Measurements from ENCODE around the gene PBX1. TPM values are rescaled to one million over a fixed set of nuclear protein-coding genes. Genes with fewer than 3 reads are reported as not detected.
A peak's percentile ranks its signal among the peaks of the same experiment; 100 is the strongest.

PBX1 gene
- total and polyA plus RNA-seq, 4 donors, result 14.0 to 125 (median 40.0) TPM

- no peak overlapping the region for H3K27ac ChIP-seq (ENCODE audit: low read depth in 1 of 2, low read length in 2 of 2)
Observed at GRCh38 chr1:164700683-164701082, 141.7 kb downstream of the PBX1 start.

DNA sequence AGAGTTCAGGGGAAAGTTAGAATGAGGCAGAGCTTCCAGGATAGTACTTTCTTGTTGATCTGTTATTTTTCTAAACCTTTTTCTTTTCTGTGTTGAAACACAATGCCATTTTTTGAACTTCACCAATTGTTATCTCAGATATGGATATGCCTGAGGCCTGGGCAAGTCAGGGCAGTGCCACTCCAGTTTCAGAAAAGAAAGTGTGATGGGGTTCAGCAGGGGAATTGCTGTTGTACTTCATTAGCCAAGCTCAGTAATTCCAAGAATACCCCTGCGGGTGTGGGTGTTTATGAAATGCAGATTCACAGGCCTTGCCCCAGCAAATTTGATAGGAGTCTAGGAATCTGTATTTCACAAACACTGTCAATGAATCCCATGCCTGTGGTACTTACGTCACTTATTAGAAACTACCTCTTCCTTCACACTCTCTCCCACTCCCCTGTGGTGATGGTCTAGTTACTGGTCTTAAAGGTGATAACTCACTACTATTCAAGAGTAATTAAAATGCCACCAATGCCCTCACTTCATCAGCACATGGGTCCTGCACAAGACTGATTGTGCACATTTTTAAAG is 142.3 kb downstream of the PBX1 start:
- ATAC-seq (ENCODE audit: low FRiP score) (no peak), DNase-seq (no peak)
- no peak overlapping the region for H3K27ac ChIP-seq (ENCODE audit: low read depth in 1 of 2, low read length in 2 of 2)
- no peaks in the 10 kb centered on the region for H3K9me3 ChIP-seq (ENCODE audit: control insufficient read depth, low read length)
- H3K27me3 ChIP-seq (ENCODE audit: control insufficient read depth in 1 of 2, insufficient read depth in 2 of 2, low read length in 1 of 2), result no peaks in the 10 kb centered on the region
- no peak overlapping the region for H3K4me3 ChIP-seq (ENCODE audit: low read length in 2 of 2)
- intact Hi-C loops (cut with DNase I), result no loop called here
- WGBS, 2 donors, result 80 to 82% methylated on average over 2 of the region's 2 CpGs
- peaks cover 0 to 4% of the 10 kb centered on the region in 2 donors for H3K4me1 ChIP-seq (ENCODE audit: control insufficient read depth in 1 of 2, insufficient read depth in 2 of 2, low read length in 2 of 2)
- no peaks in the 10 kb centered on the region for H3K36me3 ChIP-seq (ENCODE audit: control insufficient read depth in 1 of 2, insufficient read depth in 2 of 2, low read length in 1 of 2)

More at GRCh38 chr1:164700683-164701082, 141.7 kb downstream of the PBX1 start:
- Histone ChIP-seq H3K4me1 (ENCODE audit: control insufficient read depth in 1 of 2, insufficient read depth in 2 of 2, low read length in 2 of 2) (peaks cover 0 to 4% of the 10 kb centered on the region in 2 donors), H3K4me3 (ENCODE audit: low read length in 2 of 2) (no peak overlapping the region), H3K36me3 (ENCODE audit: control insufficient read depth in 1 of 2, insufficient read depth in 2 of 2, low read length in 1 of 2) (no peaks in the 10 kb centered on the region), H3K9me3 (ENCODE audit: control insufficient read depth, low read length) (no peaks in the 10 kb centered on the region), H3K27me3 (ENCODE audit: control insufficient read depth in 1 of 2, insufficient read depth in 2 of 2, low read length in 1 of 2) (no peaks in the 10 kb centered on the region)
- ATAC-seq (ENCODE audit: low FRiP score) (no peak), DNase-seq (no peak)
- WGBS, 2 donors, result 96% methylated on average over 2 of the region's 2 CpGs
- intact Hi-C loops (cut with DNase I), result no loop called here

DNA sequence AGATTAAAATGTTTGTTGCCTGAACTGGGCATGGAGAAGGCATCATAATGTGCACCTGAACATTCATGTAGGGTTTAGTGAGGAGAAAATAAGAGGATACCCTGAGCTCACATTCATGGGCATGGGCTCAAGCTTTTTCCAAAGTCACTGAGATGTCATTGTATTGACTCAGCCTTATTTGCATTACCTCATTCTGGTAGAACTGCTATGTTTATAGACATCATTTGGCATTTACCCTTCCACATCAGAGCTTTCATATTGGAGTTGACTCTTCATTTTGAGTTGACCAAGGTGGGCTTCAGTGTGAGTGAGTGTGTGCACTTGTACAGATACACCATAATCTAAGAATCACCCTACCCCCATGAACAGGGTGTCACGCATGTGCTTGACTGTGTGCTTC is 143.2 kb downstream of the PBX1 start:
- DNase-seq, result no peak
- WGBS, 2 donors, result 98 to 100% methylated on average over 1 of the region's 1 CpG
- Histone ChIP-seq H3K36me3 (ENCODE audit: control insufficient read depth in 1 of 2, insufficient read depth in 2 of 2, low read length in 1 of 2) (no peaks in the 10 kb centered on the region), H3K27me3 (ENCODE audit: control insufficient read depth in 1 of 2, insufficient read depth in 2 of 2, low read length in 1 of 2) (no peaks in the 10 kb centered on the region), H3K4me3 (ENCODE audit: low read length in 2 of 2) (no peak overlapping the region), H3K4me1 (ENCODE audit: control insufficient read depth in 1 of 2, insufficient read depth in 2 of 2, low read length in 2 of 2) (peaks cover 2 to 10% of the 10 kb centered on the region in 2 donors), H3K9me3 (ENCODE audit: control insufficient read depth, low read length) (no peaks in the 10 kb centered on the region), H3K27ac (ENCODE audit: low read depth in 1 of 2, low read length in 2 of 2) (no peak overlapping the region)
- ATAC-seq (ENCODE audit: low FRiP score), result no peak
- intact Hi-C loops (cut with DNase I), result no loop called here

GRCh38 chr1:164702664-164703063 is 143.7 kb downstream of the PBX1 start:
- DNase-seq, result no peak
- Histone ChIP-seq H3K9me3 (ENCODE audit: control insufficient read depth, low read length) (no peaks in the 10 kb centered on the region), H3K27ac (ENCODE audit: low read depth in 1 of 2, low read length in 2 of 2) (no peak overlapping the region), H3K4me1 (ENCODE audit: control insufficient read depth in 1 of 2, insufficient read depth in 2 of 2, low read length in 2 of 2) (peaks cover 5 to 14% of the 10 kb centered on the region in 2 donors), H3K36me3 (ENCODE audit: control insufficient read depth in 1 of 2, insufficient read depth in 2 of 2, low read length in 1 of 2) (no peaks in the 10 kb centered on the region), H3K27me3 (ENCODE audit: control insufficient read depth in 1 of 2, insufficient read depth in 2 of 2, low read length in 1 of 2) (no peaks in the 10 kb centered on the region), H3K4me3 (ENCODE audit: low read length in 2 of 2) (no peak overlapping the region)
- ATAC-seq (ENCODE audit: low FRiP score), result no peak
- intact Hi-C loops (cut with DNase I), result no loop called here
- 94% methylated on average over 2 of the region's 2 CpGs for WGBS, 2 donors

- WGBS, 2 donors, result 77 to 79% methylated on average over 7 of the region's 7 CpGs
- H3K4me1 ChIP-seq (ENCODE audit: control insufficient read depth in 1 of 2, insufficient read depth in 2 of 2, low read length in 2 of 2), result peaks cover 5 to 15% of the 10 kb centered on the region in 2 donors
- no peak overlapping the region for H3K4me3 ChIP-seq (ENCODE audit: low read length in 2 of 2)
- H3K27me3 ChIP-seq (ENCODE audit: control insufficient read depth in 1 of 2, insufficient read depth in 2 of 2, low read length in 1 of 2), result no peaks in the 10 kb centered on the region
- H3K9me3 ChIP-seq (ENCODE audit: control insufficient read depth, low read length), result no peaks in the 10 kb centered on the region
- no peak for DNase-seq
- no peak for ATAC-seq (ENCODE audit: low FRiP score)
- H3K36me3 ChIP-seq (ENCODE audit: control insufficient read depth in 1 of 2, insufficient read depth in 2 of 2, low read length in 1 of 2), result no peaks in the 10 kb centered on the region
- intact Hi-C loops (cut with DNase I), result no loop called here
- H3K27ac ChIP-seq (ENCODE audit: low read depth in 1 of 2, low read length in 2 of 2), result no peak overlapping the region
Observed at GRCh38 chr1:164703463-164703862, 144.5 kb downstream of the PBX1 start.

- WGBS, 2 donors, result 85 to 95% methylated on average over 1 of the region's 1 CpG
- DNase-seq (no peak), ATAC-seq (ENCODE audit: low FRiP score) (no peak)
- Histone ChIP-seq H3K27me3 (ENCODE audit: control insufficient read depth in 1 of 2, insufficient read depth in 2 of 2, low read length in 1 of 2) (no peaks in the 10 kb centered on the region), H3K9me3 (ENCODE audit: control insufficient read depth, low read length) (no peaks in the 10 kb centered on the region), H3K36me3 (ENCODE audit: control insufficient read depth in 1 of 2, insufficient read depth in 2 of 2, low read length in 1 of 2) (no peaks in the 10 kb centered on the region), H3K4me1 (ENCODE audit: control insufficient read depth in 1 of 2, insufficient read depth in 2 of 2, low read length in 2 of 2) (peaks cover 5 to 15% of the 10 kb centered on the region in 2 donors), H3K4me3 (ENCODE audit: low read length in 2 of 2) (no peak overlapping the region), H3K27ac (ENCODE audit: low read depth in 1 of 2, low read length in 2 of 2) (no peak overlapping the region)
- intact Hi-C loops (cut with DNase I), result no loop called here
Observed at GRCh38 chr1:164703960-164704411, 145.0 kb downstream of the PBX1 start.

DNA sequence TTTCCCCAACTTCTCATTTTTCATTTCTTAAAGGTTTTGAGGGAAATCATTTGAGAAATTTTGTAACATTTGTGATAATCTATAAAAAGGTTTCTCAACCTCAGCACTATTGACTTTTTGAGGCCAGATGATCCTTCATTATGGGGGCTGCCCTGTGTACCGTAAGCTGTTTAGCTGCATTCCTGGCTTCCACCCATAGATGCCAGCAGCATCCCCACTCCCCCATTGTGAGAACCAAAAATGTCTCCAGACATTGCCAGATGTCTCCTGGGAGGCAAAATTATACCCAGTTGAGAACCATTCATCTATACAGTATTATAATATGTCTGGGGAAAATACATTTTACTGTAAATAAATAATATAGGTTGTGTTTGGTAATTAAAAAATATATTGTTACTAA is 146.0 kb downstream of the PBX1 start:
- Histone ChIP-seq H3K36me3 (ENCODE audit: control insufficient read depth in 1 of 2, insufficient read depth in 2 of 2, low read length in 1 of 2) (no peaks in the 10 kb centered on the region), H3K4me1 (ENCODE audit: control insufficient read depth in 1 of 2, insufficient read depth in 2 of 2, low read length in 2 of 2) (peaks cover 5 to 15% of the 10 kb centered on the region in 2 donors), H3K27ac (ENCODE audit: low read depth in 1 of 2, low read length in 2 of 2) (no peak overlapping the region), H3K9me3 (ENCODE audit: control insufficient read depth, low read length) (no peaks in the 10 kb centered on the region), H3K27me3 (ENCODE audit: control insufficient read depth in 1 of 2, insufficient read depth in 2 of 2, low read length in 1 of 2) (no peaks in the 10 kb centered on the region), H3K4me3 (ENCODE audit: low read length in 2 of 2) (no peak overlapping the region)
- DNase-seq, result no peak
- intact Hi-C loops (cut with DNase I), result loop anchor here in 1 of 2 donors (5.0 kb wide), 1 partner anchor 62 kb away; no protein-coding TSS in a partner anchor
- 90 to 92% methylated on average over 1 of the region's 1 CpG for WGBS, 2 donors
- no peak for ATAC-seq (ENCODE audit: low FRiP score)

DNA sequence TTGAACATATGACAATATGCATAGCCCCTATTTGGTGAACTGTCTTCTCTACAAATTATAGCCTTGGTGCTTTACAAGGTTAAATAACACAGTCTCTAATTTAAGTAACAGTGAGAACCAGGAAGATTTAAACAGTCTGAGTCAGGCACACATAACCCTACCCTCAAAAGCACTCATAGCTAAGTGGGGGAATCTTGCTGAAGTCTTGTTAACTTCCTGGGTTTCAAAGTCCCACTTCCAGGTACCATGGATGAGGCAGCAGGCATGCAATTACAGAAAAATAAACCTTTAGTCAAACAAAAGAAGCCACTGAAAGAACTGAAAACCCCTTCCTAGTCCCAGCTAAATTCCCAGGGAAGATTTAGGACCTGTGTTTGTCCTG is 147.6 kb downstream of the PBX1 start:
- H3K27me3 ChIP-seq (ENCODE audit: control insufficient read depth in 1 of 2, insufficient read depth in 2 of 2, low read length in 1 of 2), result no peaks in the 10 kb centered on the region
- peaks cover 5 to 15% of the 10 kb centered on the region in 2 donors for H3K4me1 ChIP-seq (ENCODE audit: control insufficient read depth in 1 of 2, insufficient read depth in 2 of 2, low read length in 2 of 2)
- H3K27ac ChIP-seq (ENCODE audit: low read depth in 1 of 2, low read length in 2 of 2), result peak overlapping the region; percentile 58 to 79
- no peak for DNase-seq
- ATAC-seq (ENCODE audit: low FRiP score), result no peak
- no peaks in the 10 kb centered on the region for H3K36me3 ChIP-seq (ENCODE audit: control insufficient read depth in 1 of 2, insufficient read depth in 2 of 2, low read length in 1 of 2)
- H3K9me3 ChIP-seq (ENCODE audit: control insufficient read depth, low read length), result no peaks in the 10 kb centered on the region
- intact Hi-C loops (cut with DNase I), result loop anchor here in 1 of 2 donors (5.0 kb wide), 1 partner anchor 61 kb away; no protein-coding TSS in a partner anchor
- H3K4me3 ChIP-seq (ENCODE audit: low read length in 2 of 2), result no peak overlapping the region

- Histone ChIP-seq H3K9me3 (ENCODE audit: control insufficient read depth, low read length) (no peaks in the 10 kb centered on the region), H3K36me3 (ENCODE audit: control insufficient read depth in 1 of 2, insufficient read depth in 2 of 2, low read length in 1 of 2) (no peaks in the 10 kb centered on the region), H3K4me1 (ENCODE audit: control insufficient read depth in 1 of 2, insufficient read depth in 2 of 2, low read length in 2 of 2) (peaks cover 9 to 11% of the 10 kb centered on the region in 2 donors), H3K27ac (ENCODE audit: low read depth in 1 of 2, low read length in 2 of 2) (peak overlapping the region in 1 of 2 donors; percentile 79), H3K27me3 (ENCODE audit: control insufficient read depth in 1 of 2, insufficient read depth in 2 of 2, low read length in 1 of 2) (no peaks in the 10 kb centered on the region), H3K4me3 (ENCODE audit: low read length in 2 of 2) (no peak overlapping the region)
- ATAC-seq (ENCODE audit: low FRiP score), result peak; percentile 52
- intact Hi-C loops (cut with DNase I), result loop anchor here in 1 of 2 donors (5.0 kb wide), 1 partner anchor 59 kb away; no protein-coding TSS in a partner anchor
- WGBS, 2 donors, result 39 to 43% methylated on average over 8 of the region's 8 CpGs
- DNase-seq, result peak in 1 of 2 donors; percentile 65
Observed at GRCh38 chr1:164707868-164708331, 148.9 kb downstream of the PBX1 start.
